GM21528 (cell line): ENCODE measurements around the gene ZGPAT.
"Not testable (repeated sequence)": the region's sequence is repeated elsewhere in the genome, so short reads cannot be mapped to it uniquely, and the experiment has no call there.

Experiments used
- ATAC-seq: cut with Tn5 transposase; IDR thresholded peaks from one replicate; pipeline ENCODE4 v1.9.1; 2021; ENCODE audit warnings: mild to moderate bottlenecking, moderate library complexity; ENCODE audit not compliant: unreplicated experiment, low FRiP score

Gene ZGPAT

GRCh38 chr20:63702036-63702665 is 5.7 kb upstream of the ZGPAT start:
- ATAC-seq, result no peak

- no peak for ATAC-seq
Observed at GRCh38 chr20:63702751-63703470, 4.9 kb upstream of the ZGPAT start.

- ATAC-seq, result no peak
Observed at GRCh38 chr20:63703471-63703975, 4.3 kb upstream of the ZGPAT start.

- ATAC-seq, result no peak
Observed at GRCh38 chr20:63703976-63704748, 3.7 kb upstream of the ZGPAT start.

GRCh38 chr20:63704749-63705117 is 3.1 kb upstream of the ZGPAT start:
- no peak for ATAC-seq

DNA sequence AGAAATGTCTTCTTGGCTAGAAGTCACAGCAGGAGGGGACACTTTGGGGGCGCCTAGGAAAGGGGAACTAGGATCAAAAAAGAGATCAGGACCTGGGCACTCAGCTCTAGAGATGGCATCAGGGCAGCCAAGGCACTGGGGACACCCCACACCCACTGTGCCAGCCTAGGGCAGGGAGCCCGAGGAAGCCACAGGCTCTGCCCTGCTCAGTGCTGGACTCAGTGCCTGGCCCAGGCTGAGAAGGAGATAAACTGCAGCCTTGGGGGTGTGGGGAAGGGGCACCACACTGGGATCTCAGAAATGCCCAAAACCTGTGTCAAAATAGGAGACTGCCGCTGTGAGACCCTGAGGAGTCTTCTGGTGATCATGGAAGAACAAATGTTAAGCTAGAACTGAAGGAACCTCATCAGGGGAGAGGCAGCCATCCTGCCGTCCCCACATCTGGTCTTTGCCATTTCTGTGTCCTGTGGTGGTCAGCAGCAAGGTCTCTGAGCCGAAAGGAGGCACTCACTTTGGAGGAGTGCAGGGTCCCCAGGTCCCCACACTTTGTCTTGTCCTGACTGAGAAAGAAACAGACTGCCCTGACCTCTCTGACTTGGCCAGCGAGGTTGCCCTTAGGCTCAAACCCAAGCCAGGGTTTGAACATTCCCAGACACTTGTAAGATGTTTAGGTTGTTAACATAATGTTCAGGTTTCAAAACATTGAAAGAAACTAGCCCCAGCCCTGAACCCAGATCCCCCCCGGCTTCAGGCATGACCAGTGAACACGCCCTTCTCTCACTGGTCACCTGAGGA is 2.4 kb upstream of the ZGPAT start:
- ATAC-seq, result no peak

DNA sequence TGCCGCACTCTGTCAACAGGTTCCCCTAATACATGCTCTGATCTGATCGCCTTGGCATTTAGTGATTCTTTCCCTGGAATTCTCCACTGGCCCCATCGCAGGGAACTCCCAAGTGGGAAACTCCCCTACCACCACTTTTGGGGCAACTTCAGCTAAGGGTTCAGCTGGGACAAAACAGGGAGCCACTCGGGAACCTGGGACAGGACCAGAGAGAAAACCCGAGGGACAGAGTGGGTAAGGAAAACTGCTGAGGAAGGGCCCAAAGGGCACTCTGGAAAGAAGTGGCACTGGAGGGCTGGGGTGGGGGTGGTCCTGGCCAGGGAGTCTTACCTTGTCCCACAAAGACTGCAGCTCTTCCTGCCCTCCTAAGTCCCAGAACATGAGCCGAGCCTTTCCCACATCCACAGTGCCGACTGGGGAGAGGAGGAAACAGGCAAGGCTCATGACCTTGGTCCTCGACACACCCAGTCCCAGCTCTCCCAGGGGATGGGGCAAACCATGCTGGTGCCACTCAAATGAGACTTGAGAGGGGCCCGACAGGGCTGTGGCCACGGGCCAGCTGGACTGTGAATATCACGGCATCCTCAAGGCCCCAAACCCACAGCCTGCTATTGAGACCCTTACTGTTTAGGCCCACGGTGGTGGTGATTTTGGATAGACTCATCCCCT is 1.7 kb upstream of the ZGPAT start:
- ATAC-seq, result no peak

DNA sequence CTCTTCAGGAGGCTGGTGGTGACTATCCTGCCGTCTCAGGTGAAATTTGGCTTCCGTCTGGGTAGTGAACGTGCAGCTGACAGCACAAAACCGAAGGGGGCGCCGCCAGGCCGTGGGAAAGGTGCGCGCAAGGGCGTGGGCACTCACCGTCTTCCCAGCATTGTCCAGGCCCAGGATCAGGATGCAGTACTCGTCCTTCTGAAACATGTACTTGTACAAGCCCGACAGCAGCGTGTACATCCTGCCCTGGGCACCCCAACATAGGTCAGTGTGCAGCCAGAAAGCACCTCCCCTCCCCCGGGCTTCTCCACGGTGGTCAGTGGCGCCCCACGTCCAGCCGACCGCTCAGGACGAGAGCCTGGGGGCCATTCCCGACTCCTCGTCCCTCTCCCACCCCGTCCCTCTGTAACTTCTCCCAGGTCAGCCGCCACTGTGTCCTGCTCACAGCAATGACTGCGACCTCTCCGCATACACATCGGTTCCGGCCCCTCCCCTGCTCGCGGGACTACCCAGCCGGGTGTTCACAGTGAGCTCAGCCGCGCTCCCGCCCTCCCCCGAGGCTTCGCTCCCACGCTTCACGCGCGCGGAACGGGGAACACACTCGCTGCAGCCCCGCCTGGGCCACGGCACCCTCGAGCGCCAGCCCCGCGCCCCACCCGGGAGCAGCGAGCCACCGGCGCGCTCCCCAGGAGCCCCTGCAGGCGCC is 834 bp upstream of the ZGPAT start:
- ATAC-seq, result peak; percentile 21

DNA sequence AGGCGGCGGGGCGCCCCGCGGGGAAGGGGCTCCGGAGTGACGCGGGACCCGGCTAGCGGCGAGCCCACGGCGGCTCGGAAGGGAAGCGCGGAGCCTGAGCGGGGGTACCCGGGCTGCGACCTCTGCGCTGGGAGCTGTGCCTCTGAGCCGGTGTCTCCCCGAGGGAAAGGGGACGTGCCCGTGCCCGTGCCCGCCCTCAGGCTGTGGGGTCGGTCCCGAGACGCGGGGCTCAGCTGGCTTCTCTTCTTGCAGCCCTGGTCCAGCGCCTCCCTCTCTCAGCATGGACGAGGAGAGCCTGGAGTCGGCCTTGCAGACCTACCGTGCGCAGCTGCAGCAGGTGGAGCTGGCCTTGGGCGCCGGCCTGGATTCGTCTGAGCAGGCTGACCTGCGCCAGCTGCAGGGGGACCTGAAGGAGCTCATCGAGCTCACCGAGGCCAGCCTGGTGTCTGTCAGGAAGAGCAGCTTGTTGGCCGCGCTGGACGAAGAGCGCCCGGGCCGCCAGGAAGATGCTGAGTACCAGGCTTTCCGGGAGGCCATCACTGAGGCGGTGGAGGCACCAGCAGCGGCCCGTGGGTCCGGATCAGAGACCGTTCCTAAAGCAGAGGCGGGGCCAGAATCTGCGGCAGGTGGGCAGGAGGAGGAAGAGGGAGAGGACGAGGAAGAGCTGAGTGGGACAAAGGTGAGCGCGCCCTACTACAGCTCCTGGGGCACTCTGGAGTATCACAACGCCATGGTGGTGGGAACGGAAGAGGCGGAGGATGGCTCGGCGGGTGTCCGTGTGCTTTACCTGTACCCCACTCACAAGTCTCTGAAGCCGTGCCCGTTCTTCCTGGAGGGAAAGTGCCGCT is 686 bp downstream of the ZGPAT start:
- ATAC-seq, result peak; percentile 6

- no peak for ATAC-seq
Observed at GRCh38 chr20:63709149-63709527, 1.3 kb downstream of the ZGPAT start.

DNA sequence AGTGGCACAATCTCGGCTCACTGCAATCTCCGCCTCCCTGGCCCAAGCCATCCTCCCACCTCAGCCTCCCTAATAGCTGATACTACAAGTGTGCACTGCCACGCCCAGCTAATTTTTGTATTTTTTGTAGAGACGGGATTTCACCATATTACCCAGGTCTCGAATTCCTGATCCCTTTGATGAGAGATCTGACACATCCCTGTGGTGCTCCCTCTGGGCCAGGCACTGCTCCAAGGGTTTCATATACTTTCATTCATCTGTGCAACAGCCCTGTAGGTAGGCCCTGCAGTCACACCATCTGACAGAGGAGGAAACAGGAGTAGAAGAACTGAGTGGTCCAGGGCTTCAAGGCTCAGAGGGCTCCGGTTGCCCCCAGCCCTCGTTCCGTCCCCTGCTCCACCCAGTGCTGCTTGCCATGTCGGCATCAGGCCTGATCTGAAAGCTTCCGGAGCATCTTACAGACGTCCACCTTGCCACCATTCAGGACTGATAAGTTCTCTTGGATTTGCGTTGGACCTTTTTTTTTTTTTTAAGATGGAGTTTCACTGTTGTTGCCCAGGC is 3.3 kb downstream of the ZGPAT start:
- ATAC-seq, result no peak

- no peak for ATAC-seq
Observed at GRCh38 chr20:63712191-63712590, 4.4 kb downstream of the ZGPAT start.

DNA sequence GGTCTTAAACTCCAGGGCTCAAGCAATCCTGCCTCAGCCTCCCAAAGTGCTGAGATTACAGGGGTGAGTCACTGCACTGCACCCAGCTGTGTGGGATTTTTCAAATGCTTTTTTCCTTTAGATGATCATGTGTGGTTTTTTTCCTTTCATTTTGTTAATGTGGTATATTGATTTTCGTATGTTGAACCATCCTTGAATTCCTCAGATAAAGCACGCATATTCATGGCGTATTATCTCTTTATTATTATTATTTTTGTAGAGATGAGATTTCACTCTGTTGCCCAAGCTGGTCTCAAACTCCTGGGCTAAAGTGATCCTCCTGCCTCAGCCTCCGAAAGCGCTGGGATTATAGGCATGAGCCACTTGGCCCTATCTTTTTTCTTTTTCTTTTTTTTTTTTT is 7.0 kb downstream of the ZGPAT start:
- no peak for ATAC-seq

GRCh38 chr20:63718996-63719395 is 11.2 kb downstream of the ZGPAT start:
- ATAC-seq, result no peak

DNA sequence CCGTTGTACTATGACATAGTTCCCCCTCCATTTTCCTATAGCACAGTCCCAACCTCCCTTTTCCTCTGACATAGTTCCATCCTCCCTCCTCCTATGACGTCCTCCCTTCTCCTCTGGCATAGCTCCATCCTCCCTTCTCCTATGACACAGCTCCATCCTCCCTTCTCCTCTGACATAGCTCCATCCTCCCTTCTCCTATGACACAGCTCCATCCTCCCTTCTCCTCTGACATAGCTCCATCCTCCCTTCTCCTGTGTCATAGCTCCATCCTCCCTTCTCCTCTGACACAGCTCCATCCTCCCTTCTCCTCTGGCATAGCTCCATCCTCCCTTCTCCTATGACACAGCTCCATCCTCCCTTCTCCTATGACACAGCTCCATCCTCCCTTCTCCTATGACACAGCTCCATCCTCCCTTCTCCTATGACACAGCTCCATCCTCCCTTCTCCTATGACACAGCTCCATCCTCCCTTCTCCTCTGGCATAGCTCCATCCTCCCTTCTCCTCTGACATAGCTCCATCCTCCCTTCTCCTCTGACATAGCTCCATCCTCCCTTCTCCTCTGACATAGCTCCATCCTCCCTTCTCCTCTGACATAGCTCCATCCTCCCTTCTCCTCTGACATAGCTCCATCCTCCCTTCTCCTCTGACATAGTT is 15.3 kb downstream of the ZGPAT start:
- ATAC-seq, result not testable (repeated sequence)

DNA sequence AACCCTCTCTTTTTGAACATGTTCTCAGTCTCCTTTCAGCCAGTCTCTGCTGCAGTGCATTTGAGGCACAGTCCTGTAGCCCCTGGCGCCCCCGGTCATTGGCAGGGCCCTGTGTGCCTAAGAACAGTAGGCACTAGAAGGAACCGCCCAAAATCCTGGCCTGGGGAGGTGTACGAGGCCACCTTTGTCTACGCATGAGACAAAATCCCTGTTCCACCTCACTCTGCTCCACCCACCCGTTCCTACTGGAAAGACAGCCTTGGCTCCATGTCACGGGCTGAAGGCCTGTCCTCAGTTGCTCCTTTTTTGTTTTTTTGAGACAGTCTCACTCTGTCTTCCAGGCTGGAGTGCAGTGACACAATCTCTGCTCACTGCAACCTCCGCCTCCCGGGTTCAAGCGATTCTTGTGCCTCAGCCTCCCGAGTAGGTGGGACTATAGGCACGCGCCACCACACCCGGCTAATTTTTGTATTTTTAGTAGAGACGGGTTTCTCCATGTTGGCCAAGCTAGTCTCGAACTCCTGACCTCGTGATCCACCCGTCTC is 22.4 kb downstream of the ZGPAT start:
- ATAC-seq, result not testable (repeated sequence)

GRCh38 chr20:63731410-63731809 is 23.6 kb downstream of the ZGPAT start:
- no peak for ATAC-seq
